Right lobe of liver (tissue), 6 donors: ENCODE measurements around the gene PLXNB3. TPM values are rescaled to one million over a fixed set of nuclear protein-coding genes. Genes with fewer than 3 reads are reported as not detected.

Experiments
- ATAC-seq, 4 donors: fragments of 200-7000 bp; cut with Tn5 transposase; one replicate each; pipeline ENCODE4 v1.9.1; 2020; ENCODE audit warnings: mild to moderate bottlenecking in 4 of 4, moderate library complexity in 4 of 4
- DNase-seq, 3 donors: peaks; one replicate each; pipeline ENCODE4 v3.0.0-alpha.2; 2020
- H3K27ac ChIP-seq, 3 donors: fragments of 200-600 bp; one replicate each; pipeline ENCODE4 v1.8.0; 2022
- H3K27me3 ChIP-seq, 2 donors: fragments of 200-600 bp; one replicate each; pipeline ENCODE4 v1.8.0; 2022
- H3K36me3 ChIP-seq, 4 donors: fragments of 200-600 bp; sonication (generic) in 1 of 4; one replicate each; pipeline versions ENCODE4 v1.5.1 to v1.8.0; 2017 to 2022; ENCODE audit warnings: control low read depth in 1 of 4
- H3K4me1 ChIP-seq, 4 donors: fragments of 200-600 bp; sonication (generic) in 1 of 4; one replicate each; pipeline versions ENCODE4 v1.5.1 to v1.8.0; 2017 to 2022; ENCODE audit warnings: control low read depth in 1 of 4
- H3K4me3 ChIP-seq, 3 donors: fragments of 200-600 bp; one replicate each; pipeline ENCODE4 v1.8.0; 2022
- H3K9me3 ChIP-seq, 4 donors: fragments of 200-600 bp; sonication (generic) in 1 of 4; one replicate each; pipeline versions ENCODE4 v1.5.1 to v1.8.0; 2017 to 2022; ENCODE audit warnings: control low read depth in 1 of 4
- CTCF ChIP-seq, 4 donors: fragments of 200-600 bp in 3 of 4; fragments of 450-650 bp in 1 of 4; IDR thresholded peaks; one replicate each; pipeline versions ENCODE4 v1.5.1 to v1.8.0; 2016 to 2022; ENCODE audit warnings: antibody characterized with exemption in 4 of 4, mild to moderate bottlenecking in 2 of 4
- POLR2A ChIP-seq: fragments of 450-650 bp; IDR thresholded peaks from one replicate; pipeline ENCODE4 v1.6.1; 2017; ENCODE audit warnings: antibody characterized with exemption, mild to moderate bottlenecking
- WGBS: methylation state at CpG from one replicate; pipeline ENCODE4 v1.1.6; 2018; ENCODE audit warnings: low coverage, low lambda C conversion rate; ENCODE audit not compliant: insufficient coverage; ENCODE audit errors: missing lambda C conversion rate; 5-methylcytosine and 5-hydroxymethylcytosine counted together
- intact Hi-C, 2 donors: fragments of 100-400 bp; cut with DNase I; formaldehyde crosslinking; loops; one replicate each; pipeline versions ENCODE4 v1.11.2 to v1.14.1; 2022
- total RNA-seq, 6 experiments: library from RNA; depleted of rRNA in 2 of 6; stranded (reverse); fragments of >200 nt in 2 of 6; fragmentation: NEBNext Ultra II Directional in 3 of 6; extraction: Animal tissue kit (Norgen Biotek cat#: 25700) in 3 of 6; gene quantifications; one replicate each; pipeline versions ENCODE4 v1.1.0 to v1.2.4, GENCODE V29; 2016 to 2023
- donor health status: DM: no; HTN: yes; CAD: no.
- donor health status: DM: no; HTN: no; CAD: no.
- donor health status: DM: no; HTN: no; CAD: no.
- donor health status: DM: no; HTN: yes; CAD: no.
- donor health status: DM: no; HTN: yes; CAD: no.

The PLXNB3 gene
- total RNA-seq, 6 experiments from 2014 or later, result 0.55 to 1.7 (median 0.94) TPM

DNA sequence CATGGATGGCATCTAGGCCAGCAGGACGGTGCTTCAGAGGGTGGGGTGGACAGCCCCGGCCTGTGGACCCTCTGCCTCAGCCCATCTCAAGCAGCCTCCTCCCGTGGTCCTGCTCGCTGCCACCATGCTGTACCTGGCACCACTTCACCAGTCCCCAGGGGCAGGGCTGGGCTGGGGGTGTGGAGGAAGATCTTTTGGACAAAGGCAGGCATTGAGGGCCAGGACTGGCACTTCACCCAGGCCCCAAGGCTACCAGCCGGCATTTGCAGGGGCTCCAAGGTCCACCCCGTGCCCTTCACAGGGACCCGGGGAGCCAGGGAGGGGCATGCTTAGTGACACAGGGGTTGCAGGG is 713 bp downstream of the PLXNB3 start:
- no peak for TF ChIP-seq CTCF (IDR thresholded peaks at IDR 0.05)
- DNase-seq (peak in 2 of 3 donors; percentile 11 to 26), ATAC-seq (no peak)
- Histone ChIP-seq H3K9me3 (no peaks in the 10 kb centered on the region), H3K27me3 (no peaks in the 10 kb centered on the region), H3K27ac (no peak overlapping the region), H3K36me3 (no peaks in the 10 kb centered on the region), H3K4me3 (no peak overlapping the region), H3K4me1 (no peaks in the 10 kb centered on the region)
- WGBS, result 40% methylated on average over 1 of the region's 7 CpGs
- intact Hi-C loops, result loop anchor here (5.0 kb wide), 2 partner anchors 183 to 188 kb away; no protein-coding TSS in a partner anchor

DNA sequence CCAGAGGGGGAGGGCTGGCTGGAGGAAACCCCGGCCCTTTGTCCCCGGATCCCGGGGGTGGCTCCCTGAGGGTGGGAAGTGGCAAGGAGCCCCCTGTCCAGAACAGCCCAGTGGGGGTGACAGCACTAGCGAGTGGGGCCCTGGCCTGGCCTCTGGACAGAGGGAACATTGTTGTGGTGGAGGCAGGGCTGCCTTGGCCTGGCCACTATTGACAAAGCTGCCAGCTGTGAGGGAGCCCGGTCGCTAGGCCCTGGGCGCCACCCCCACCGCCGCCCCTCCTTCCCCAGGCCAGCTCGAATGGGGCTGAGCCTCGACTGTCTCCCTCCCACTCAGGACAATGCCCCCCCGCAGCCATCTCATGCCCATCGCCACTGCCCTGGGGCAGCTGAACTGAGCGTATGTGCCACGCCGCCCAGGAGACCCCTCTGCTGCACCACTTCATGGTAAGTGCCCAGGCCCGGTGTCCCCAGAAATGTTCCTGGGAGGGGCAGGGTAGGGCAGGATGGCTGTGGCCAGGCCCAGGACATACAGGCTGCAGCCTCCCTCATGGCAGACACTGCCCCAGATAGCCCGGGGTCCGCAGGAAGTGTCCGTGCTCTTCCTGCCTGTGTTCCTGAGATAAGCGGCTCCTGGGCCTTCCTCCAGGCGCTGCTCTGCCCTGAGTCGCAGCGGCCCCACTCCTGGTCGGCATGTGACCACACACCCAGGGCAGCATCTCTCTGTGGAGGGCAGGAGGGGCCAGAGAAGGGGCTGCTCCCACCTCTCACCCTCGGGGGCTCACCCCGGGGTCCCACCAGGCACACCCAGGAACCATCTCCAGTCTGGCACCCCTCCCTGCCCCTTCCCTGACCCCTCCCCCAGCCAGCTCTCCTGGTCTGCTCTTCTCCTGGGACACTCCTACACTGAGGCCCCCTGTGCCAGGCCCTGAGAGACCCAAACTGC is 1.4 kb downstream of the PLXNB3 start:
- Histone ChIP-seq H3K36me3 (no peaks in the 10 kb centered on the region), H3K27ac (no peak overlapping the region), H3K4me1 (no peaks in the 10 kb centered on the region), H3K4me3 (no peak overlapping the region), H3K9me3 (no peaks in the 10 kb centered on the region), H3K27me3 (no peaks in the 10 kb centered on the region)
- peak; percentile 38 to 49 (median 46) for ATAC-seq
- TF ChIP-seq CTCF (IDR thresholded peaks at IDR 0.05), result no peak
- no peak for TF ChIP-seq POLR2A
- peak; percentile 27 to 52 (median 41) for DNase-seq
- WGBS, result 60% methylated on average over 1 of the region's 27 CpGs
- intact Hi-C loops, result loop anchor here in 1 of 2 donors (5.0 kb wide), 1 partner anchor 182 kb away; no protein-coding TSS in a partner anchor

DNA sequence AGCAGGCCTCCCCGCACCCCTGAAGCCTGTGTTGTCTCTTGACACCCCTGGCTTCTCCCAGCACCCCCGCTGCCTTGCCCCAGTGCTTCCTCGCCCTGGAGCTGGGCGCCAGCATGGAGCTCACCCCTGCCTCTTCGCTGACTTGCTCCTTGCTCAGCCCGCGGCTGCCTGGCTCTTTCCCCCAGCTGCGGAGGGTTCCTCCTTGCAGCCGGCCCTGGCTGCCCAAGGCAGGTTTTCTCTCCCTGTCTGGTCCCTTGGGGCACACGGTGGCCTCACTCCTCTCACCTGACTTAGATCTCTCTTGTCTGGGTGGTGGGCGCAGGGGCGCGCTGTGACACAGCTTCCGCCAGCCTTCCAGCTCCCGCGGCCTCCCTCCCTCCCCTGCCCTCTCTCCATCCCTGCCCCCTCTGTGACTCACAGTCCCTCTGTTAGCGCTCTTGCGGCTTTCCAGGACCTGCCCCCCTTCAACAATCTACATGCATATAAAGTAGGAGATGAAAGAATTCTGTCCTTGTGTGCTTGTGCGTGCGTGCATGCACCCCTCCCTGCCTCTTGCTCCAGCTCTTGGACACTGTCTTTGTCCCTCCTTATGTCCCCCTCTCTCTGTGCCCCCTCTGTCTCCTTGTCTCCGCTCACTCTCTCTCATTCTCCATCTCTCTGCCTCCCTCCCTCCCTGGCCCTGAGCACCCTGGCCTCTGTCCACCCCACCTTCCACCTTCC is 2.2 kb downstream of the PLXNB3 start:
- TF ChIP-seq CTCF (IDR thresholded peaks at IDR 0.05) (no peak), POLR2A (no peak)
- intact Hi-C loops, result loop anchor here in 1 of 2 donors (5.0 kb wide), 1 partner anchor 181 kb away; no protein-coding TSS in a partner anchor
- H3K9me3 ChIP-seq, result no peaks in the 10 kb centered on the region
- no peak overlapping the region for H3K27ac ChIP-seq
- DNase-seq (peak; percentile 27 to 51 (median 30)), ATAC-seq (peak in 1 of 4 donors; percentile 21)
- 55% methylated on average over 20 of the region's 21 CpGs for WGBS
- H3K4me1 ChIP-seq, result no peaks in the 10 kb centered on the region
- no peak overlapping the region for H3K4me3 ChIP-seq
- no peaks in the 10 kb centered on the region for H3K36me3 ChIP-seq
- no peaks in the 10 kb centered on the region for H3K27me3 ChIP-seq

GRCh38 chrX:153766871-153767673 is 3.0 kb downstream of the PLXNB3 start:
- TF ChIP-seq POLR2A (no peak), CTCF (IDR thresholded peaks at IDR 0.05) (no peak)
- Histone ChIP-seq H3K4me3 (no peak overlapping the region), H3K27me3 (no peaks in the 10 kb centered on the region), H3K36me3 (no peaks in the 10 kb centered on the region), H3K9me3 (no peaks in the 10 kb centered on the region), H3K4me1 (no peaks in the 10 kb centered on the region), H3K27ac (no peak overlapping the region)
- peak; percentile 17 to 56 (median 29) for DNase-seq
- WGBS, result 69% methylated on average over 10 of the region's 56 CpGs
- no peak for ATAC-seq
- intact Hi-C loops, result loop anchor here in 1 of 2 donors (5.0 kb wide), 1 partner anchor 180 kb away; no protein-coding TSS in a partner anchor
